ENCODE measurements around the gene TAS1R1.
A peak's percentile ranks its signal among the peaks of the same experiment; 100 is the strongest.

TAS1R1 gene

DNA sequence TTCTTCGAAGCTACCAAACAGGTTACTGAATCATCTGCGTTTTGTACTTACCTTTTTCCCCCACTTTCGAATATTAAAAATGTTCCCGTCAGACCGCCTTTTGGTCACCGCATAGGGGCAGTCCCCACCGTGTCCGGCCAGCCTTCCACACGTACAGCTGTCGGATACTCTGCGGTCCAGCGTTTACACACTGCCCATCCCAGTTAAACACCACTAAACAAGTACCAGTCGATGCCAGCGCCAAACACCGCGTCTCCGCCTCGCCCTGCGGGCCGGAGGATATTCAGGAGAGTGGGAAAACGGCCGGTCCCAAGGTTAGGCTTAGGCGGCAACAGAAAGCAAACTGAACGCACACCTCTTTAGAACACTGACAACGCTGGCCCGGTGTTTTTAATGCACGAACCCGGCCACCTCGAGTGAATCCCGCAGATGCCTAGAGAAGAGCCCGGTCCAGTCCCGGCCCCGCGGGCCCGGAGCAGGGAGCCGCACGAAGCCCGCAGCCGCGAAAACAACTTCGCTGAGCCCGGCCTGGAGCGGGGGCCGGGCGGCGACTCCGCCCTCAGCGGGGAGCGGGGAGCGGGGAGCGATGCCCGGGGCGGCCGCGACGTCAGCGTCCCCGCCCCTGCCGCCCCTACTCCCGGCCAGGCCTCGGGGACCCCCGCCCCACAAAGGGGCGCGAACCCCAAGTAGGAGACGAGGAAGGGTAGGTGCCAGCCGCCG lies 57.7 kb downstream of the TAS1R1 start:
- DNase-seq (ENCODE audit: low spot score), result peak; percentile 90

DNA sequence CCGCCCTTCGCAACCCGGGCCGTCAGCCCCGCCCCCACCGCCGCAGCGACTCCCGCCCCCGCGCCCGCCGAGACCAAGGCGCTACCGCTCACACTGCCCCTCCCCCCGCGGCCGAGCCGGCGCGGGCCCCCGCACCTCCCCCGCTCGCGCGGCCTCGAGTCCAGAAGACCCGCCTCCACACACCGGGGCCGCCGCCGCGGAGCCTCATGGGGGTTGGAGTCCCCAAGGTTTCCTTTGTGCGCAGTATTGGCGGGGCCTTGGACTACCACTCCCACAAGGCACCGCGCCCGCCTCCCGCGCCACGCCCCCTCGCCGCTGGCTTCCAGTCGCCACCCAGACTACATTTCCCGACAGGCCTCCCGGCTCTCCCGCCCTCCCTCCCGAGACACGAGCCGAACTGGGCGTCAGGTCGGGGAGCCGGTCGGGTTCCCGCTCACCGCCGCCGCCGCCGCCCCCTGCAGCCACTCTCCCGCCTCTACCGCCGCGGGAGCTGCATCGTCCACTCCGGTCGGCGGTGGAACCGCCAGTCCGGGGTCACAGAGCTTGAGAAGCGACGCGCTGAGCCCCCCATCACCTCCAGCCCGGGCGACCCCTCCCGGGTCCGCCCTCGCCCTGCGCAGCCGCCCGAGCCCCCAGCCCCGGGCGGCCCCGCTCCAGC lies 58.4 kb downstream of the TAS1R1 start, which contains the start of gene PHF13:
TSS of gene PHF13 (plus strand) at position 371 of the 658 bp plus-strand sequence. CDS start 336 bp downstream, outside the sequence.
- DNase-seq (ENCODE audit: low spot score), result peak; percentile 99

DNA sequence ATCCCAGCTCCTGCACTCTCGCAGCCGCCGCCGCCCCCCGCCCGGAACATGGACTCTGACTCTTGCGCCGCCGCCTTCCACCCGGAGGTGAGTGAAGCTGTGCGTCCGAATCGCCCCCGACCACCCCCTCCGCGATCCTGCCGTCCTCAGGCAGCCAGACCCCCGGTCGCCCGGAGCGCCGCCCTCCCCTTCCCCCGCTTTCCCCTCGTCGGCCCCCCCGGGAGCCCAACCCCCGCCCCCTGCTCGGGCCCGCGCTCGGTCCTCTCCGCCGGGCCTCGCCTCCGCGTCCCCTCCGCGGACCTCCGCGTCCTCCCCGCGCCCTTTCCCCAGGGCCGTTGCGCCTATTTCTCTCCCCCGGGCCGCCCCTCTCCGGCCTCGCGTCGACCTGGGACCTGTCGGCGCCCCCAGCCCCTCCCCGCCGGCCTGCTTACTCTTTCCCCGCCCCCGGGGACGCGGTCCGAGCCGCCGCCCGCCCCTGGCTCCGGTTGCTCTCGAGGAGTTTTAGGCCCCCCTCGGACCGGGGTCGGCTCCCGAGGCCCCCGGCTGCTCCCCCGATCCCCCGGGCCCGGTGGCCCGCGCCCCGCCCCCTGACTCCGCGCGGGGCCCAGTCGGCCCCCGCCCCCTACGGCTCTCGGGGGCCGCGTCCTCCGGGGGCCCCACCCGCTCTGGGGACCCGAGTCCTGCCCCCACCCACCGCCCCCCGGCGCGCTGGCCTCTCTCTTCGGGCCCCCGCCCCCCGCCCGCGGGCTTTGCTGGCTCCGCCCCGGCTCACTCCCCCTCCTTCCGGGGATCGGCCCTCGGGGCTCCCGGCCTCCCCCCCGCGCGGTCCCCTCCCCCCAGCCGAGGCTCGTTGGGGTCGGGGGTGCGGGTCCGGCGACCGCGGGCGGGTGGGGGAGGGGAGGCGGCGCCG lies 59.2 kb downstream of the TAS1R1 start:
- DNase-seq (ENCODE audit: low spot score), result peak; percentile 90

DNA sequence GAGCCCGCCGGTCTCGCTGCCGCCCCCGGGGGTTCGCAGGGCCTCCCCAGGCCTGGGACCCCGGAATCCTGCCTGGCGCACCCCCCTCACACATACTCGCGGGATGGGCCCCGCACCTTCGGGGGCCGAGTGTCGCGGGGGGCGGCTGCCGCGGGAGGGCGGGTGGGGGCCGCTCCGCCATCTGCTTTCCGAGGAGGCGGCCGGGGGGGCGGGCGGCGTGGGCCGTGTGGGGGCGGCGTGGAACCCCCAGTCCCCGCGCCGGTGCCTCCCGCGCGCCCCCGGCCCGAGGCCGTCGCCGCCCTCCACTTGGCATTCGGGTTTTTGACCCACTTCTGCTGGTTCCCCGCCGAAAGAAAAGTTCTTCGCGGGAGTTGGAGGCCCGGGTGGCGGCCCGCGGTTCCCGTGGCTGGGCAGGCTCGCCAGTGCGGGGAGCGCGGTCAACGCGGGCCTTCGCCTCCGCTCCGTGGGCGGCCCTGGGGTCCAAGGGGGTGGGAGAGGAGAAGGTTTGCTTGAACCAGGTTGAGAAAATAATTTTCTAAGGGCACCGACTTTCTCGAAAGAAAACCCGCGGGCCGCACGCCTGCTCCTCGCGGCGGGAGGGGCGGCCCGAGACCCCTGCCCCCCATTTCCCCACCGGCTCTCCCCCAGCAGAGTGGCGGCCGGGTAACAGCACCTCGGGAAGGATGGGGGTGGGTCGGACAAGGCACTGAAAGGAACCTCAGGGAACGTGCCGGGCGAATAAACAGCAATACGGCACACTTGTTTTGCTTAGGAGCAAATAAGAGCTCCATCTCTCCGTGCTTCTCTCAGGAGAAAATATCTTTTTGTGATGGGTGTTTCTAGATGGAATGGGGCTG lies 60.0 kb downstream of the TAS1R1 start:
- peak; percentile 46 for DNase-seq (ENCODE audit: low spot score)

DNA sequence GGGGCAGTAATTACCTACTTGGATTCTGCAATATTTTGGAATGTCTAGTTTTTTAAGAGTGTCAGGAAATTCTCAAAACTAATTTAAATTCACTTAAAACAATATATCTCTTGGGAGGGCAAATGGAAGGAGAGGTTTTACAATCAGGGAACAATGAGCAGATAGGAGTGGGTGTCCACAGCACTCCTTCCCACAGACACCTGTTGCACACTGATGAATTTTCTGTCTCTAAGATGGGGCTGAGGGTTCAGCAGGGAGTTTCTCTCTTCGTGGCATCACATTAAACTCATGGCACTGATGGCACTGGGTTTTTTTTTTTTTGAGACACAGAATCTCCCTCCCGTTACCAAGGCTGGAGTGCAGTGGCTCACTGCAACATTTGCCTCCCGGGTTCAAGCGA lies 63.9 kb downstream of the TAS1R1 start:
- DNase-seq (ENCODE audit: low spot score), result no peak

DNA sequence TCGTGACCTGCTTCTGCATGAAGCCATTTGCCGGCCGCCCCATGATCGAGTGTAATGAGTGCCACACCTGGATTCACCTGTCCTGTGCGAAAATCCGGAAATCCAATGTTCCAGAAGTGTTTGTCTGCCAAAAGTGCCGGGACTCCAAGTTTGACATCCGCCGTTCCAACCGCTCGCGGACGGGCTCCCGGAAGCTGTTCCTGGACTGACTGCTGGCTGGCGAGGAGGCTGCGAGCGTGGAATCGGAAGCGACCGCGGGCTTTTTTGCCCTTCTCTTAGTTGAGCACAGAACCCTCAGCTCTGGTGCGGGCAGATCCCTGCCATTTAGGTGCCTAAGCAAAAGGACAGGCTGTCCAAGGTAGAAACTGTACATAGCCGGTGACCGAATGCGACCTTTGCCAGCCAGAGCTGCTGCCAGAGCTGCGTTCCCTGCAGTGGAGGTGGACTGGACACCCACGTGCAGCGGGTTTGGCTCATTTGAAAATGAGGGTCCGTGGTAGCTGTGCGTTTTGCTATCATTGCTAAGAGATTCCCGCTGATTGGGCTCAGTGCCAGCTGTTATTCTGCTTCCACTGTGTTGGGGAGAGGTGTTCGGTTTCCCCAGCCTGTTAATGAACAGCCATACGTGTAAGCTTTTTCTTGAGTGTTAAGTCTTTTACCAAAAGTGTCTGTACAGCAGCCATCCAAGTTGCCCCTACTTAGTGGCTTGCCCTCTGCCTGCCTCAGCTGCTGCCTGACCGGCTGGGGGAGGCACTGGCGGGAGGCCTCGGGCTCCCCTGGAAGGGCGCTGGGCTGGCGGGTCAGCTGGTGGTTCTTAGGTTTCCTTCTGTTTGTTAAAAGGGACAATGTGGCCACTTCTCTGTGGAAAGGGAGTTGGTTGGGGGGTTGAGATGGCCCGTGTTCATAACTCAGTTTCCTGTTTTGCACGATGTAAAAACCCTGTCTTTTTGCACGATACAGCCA lies 66.6 kb downstream of the TAS1R1 start:
- DNase-seq (ENCODE audit: low spot score), result no peak

DNA sequence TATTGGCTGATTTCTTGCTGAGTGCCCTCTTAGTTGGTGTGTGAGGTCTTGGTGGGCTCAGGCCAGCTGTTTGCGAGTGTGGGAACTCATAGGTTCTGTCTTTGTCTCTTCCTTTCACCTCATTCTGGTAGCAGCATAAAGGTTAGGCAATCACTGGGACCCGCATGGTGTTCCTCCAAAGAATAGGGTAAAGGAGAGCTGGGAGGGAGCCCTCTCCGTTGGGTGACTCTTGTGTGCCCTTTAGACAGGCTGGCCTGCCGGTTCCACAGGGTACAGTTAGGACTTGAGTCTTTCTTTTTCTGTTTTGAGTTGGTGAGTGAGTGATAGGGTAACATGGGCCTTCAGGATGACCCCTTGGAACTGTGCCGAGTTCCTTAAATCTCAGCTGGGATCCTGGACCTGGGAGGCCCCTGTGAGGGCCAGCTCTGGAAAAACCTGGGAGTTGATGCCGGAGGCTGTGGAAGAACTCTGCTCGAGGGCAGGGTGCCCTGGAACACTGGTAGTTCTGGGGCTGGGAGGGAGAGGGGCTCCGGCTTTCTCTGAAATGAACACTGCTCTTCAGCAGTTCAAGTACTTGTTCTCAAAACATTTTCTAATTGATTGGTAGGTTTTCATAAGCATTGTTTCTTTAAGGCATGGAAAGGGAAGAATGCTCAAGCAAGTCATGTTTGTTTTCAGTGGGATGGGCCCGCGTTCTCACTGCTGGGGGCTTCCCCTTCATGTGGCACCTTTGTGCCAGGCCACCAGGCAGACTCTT lies 67.5 kb downstream of the TAS1R1 start:
- no peak for DNase-seq (ENCODE audit: low spot score)

DNA sequence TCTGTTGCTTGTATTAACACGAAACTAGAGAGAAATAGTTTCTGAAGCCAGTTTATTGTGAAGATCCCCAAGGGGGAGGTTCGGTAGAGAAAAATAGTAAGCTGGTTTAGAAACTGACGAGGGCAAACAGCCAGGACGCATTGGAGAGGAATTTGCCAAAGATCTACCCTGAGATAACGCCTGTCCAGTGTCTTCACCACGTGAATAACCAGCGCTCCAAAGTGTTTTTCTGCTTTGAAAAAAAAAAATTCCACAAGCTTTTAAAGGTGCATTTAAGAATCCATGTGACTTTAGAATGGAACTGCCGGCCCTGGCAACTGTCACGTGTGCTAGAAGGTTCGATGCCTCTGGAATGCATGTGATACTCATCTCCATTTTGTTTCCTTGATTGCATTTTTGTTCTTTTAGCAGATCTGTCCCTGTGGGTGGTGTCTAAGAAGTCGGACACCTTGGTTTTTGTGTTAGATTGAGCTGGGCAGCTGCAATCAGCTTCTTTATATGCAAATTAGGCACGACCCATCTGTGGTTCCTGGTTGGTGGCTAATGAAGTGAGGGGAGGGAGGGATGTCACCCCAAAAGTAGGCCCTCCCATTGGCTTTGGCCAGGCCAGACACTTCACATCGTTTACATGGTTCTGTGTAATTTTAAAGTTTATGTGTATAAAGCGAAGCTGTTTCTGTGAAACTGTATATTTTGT lies 68.3 kb downstream of the TAS1R1 start:
- no peak for DNase-seq (ENCODE audit: low spot score)

DNA sequence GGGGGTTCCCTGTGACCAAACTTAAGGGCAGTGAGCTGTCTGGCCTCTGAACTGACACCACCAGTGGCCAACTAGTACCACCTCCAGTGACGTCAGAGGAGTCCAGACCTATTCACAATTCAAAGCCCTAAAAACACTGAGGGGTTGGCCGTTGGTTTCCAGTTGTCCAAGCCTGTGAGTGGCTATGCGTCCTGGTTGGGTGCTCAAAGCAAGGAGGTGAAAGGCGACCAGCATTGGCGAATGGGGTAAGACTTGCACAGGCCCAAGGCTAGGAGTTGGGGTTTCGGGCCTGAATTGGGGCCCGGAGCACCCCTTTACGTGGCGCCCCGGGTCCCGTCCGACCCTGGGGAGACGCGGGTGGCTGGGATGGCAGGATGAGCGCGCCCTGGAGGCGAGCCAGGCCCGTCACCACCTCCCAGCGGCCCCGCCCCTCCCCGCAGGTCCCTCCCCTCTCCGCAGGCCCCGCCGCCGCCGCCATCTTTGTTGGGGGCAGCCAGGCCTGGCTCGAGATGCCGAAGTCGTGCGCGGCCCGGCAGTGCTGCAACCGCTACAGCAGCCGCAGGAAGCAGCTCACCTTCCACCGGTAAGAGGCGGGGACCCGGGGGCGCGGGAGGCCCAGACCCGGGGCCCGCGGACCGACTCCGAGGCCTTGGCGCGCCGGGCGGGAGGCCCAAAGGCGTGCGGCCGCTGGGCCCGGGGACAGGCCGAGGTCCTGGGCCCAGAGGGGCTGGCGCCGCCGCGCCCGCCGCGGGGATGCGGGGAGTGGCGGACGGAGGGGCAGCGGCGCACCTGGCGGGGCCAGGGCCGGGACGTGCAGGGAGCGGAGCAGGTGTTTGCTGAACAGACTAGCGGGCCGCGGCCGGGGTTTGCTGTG lies 69.8 kb downstream of the TAS1R1 start, which contains the start of gene THAP3:
TSS of gene THAP3 (plus strand) at position 159 of the 874 bp plus-strand sequence. CDS start at position 510, 351 bp downstream.
- peak; percentile 96 for DNase-seq (ENCODE audit: low spot score)

DNA sequence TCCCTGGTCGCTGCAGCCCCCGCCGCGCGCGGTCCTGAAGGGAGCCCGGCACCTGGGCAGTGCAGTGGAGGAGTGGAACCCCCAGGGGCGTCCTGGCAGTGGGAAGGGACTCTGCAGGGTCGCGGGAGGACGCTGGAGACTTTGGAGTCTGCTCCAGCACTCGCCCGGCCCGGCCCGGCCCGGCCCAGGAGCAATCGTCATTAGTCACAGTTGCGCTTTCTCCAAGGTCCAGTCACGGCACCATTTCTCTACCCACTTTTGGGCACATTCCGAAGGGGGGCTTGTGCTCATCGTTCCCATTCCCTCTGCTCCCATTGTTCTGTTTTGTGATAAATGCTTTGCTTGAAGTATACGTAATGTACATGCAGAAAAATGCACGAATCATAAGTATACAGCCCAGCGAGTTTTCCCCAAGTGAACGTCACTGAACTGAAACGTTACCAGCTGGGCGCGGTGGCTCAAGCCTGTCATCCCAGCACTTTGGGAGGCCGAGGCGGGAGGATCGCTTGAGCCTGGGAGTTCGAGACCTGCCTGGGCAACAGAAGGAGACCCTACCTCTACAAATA lies 70.6 kb downstream of the TAS1R1 start:
- peak; percentile 71 for DNase-seq (ENCODE audit: low spot score)

DNA sequence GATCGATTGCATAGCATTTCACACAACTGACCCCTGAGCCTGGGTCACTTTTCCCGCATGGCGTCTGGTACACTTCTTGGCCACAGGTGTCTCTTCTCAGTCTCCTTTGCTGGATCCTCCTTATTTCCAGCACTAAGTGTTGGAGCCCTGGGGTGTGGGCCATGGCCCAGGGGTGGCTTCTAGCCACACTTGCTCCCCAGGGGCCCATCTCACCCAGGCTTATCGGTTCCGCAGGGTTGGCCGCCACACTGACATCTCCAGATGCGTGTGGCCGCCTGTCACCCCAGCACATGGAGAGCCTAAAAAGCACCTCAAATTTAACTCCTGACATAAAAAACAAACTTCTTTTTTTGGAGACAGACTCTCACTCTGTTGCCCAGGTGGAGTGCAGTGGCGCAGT lies 71.9 kb downstream of the TAS1R1 start:
- no peak for DNase-seq (ENCODE audit: low spot score)

DNA sequence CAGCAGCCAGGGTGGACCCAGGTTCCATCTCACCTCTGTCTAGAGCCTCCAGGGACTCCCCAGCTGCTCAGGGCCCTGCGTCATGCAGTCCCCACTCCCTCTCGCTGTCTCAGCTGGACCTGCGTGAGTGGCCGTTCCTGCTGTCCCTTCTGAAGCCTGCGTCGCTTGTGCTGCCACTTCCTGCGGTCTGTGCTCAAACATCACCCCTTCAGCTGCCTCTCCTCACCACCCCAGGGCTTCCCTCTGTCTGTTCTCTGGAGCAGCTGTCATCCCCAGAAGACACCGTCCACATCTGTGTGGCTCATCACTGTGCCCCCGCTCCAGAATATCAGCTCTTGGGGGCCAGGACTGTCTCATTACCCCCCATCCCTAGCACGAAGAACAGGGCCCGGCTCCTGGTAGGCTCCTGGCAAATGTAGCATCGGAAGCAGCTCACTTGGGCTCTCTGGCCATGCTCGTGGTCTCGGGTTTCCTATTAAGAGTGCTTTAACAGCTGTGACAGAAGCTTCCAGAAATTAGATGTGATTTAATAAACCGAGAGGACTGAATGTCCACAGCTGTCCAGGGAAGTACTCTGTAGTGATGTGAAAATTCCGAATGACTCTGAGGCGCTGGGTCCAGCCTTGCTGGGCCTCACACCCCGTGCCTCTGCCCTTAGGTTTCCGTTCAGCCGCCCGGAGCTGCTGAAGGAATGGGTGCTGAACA lies 72.9 kb downstream of the TAS1R1 start:
- no peak for DNase-seq (ENCODE audit: low spot score)

DNA sequence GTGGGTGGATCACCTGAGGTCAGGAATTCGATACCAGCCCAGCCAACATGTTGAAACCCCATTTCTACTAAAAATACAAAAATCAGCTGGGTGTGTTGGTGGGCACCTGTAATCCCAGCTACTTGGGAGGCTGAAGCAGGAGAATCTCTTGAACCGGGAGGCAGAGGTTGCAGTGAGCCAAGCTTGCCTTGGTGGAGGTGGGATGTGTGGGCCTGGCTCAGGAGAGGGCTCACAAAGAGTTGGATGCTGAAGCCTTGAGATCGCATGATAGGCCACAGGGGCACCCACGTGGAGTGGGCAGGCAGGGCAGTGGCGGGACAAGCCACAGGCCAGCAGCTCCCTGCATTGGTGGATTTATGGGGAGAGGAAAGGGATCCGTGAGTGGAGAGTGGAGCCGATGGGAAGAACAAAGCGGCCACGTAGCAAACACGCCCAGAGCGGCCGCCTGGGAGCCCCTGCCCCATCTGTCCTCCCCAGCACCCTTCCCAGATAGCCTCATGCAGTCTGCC lies 73.9 kb downstream of the TAS1R1 start:
- no peak for DNase-seq (ENCODE audit: low spot score)
